CD4-positive, alpha-beta T cell (primary cell): ENCODE results near the gene PRTN3. TPM values are rescaled to one million over a fixed set of nuclear protein-coding genes. Genes with fewer than 3 reads are reported as not detected.

Source experiments
- ATAC-seq: fragments of 200-7000 bp; cut with Tn5 transposase; one replicate; pipeline ENCODE4 v1.10.0; 2022; ENCODE audit warnings: mild to moderate bottlenecking; ENCODE audit not compliant: poor library complexity
- CTCF ChIA-PET: fragments of 350-600 bp; sonication (Branson Sonifier 250); formaldehyde crosslinking; loops from one replicate; lab custom pipeline; 2021; ENCODE audit warnings: antibody characterized with exemption, inconsistent platforms; lab: Charles Lee
- POLR2A ChIA-PET: fragments of 350-600 bp; sonication (Branson Sonifier 250); formaldehyde crosslinking; loops from one replicate; lab custom pipeline; 2021; ENCODE audit warnings: antibody characterized with exemption, inconsistent platforms; lab: Charles Lee
- DNase-seq, 14 experiments: peaks; one replicate each; pipeline ENCODE4 v3.0.0-alpha.2; 2013 to 2020; ENCODE audit warnings: mixed read lengths in 2 of 14
- H3K27ac ChIP-seq, 2 donors: one replicate each; pipeline versions ENCODE4 v1.5.1 to v1.7.0; 2013; ENCODE audit warnings: low read length in 2 of 2, low read depth in 1 of 2, mild to moderate bottlenecking in 1 of 2
- H3K27me3 ChIP-seq, 2 experiments: 1 replicate in 1 of 2; 2 replicates in 1 of 2; pipeline versions ENCODE4 v1.6.1 to v1.7.0; 2013; ENCODE audit warnings: low read length in 2 of 2, control low read depth in 1 of 2, mild to moderate bottlenecking in 1 of 2, moderate library complexity in 1 of 2; ENCODE audit not compliant: insufficient read depth in 2 of 2, control insufficient read depth in 1 of 2
- H3K36me3 ChIP-seq: one replicate; pipeline ENCODE4 v1.6.1; 2013; ENCODE audit warnings: low read length, control low read depth; ENCODE audit not compliant: insufficient read depth
- H3K4me1 ChIP-seq: one replicate; pipeline ENCODE4 v1.6.1; 2013; ENCODE audit warnings: low read length, control low read depth; ENCODE audit not compliant: insufficient read depth
- H3K4me3 ChIP-seq: one replicate; pipeline ENCODE4 v1.5.1; 2013; ENCODE audit warnings: mild to moderate bottlenecking, low read length, moderate library complexity
- H3K9me3 ChIP-seq, 2 experiments: 1 replicate in 1 of 2; 2 replicates in 1 of 2; pipeline versions ENCODE4 v1.6.1 to v1.7.0; 2013; ENCODE audit warnings: low read length in 2 of 2, mild to moderate bottlenecking in 2 of 2, control low read depth in 1 of 2, moderate library complexity in 1 of 2; ENCODE audit not compliant: control insufficient read depth in 1 of 2, insufficient read depth in 1 of 2
- H3K27ac Mint-ChIP-seq: one replicate; pipeline ENCODE4 v1.8.0; 2020; ENCODE audit warnings: mixed read lengths
- H3K27me3 Mint-ChIP-seq: one replicate; pipeline ENCODE4 v1.8.0; 2021; ENCODE audit warnings: mixed read lengths
- H3K36me3 Mint-ChIP-seq: one replicate; pipeline ENCODE4 v1.8.0; 2021; ENCODE audit warnings: low read depth, mixed read lengths
- H3K4me1 Mint-ChIP-seq: one replicate; pipeline ENCODE4 v1.8.0; 2021; ENCODE audit warnings: low read depth, mixed read lengths
- H3K4me3 Mint-ChIP-seq: one replicate; pipeline ENCODE4 v1.8.0; 2020; ENCODE audit warnings: mild to moderate bottlenecking, mixed read lengths
- H3K9me3 Mint-ChIP-seq: one replicate; pipeline ENCODE4 v1.8.0; 2020; ENCODE audit warnings: mixed read lengths
- CTCF ChIP-seq: fragments of 200-600 bp; IDR thresholded peaks from one replicate; pipeline ENCODE4 v1.8.0; 2022; ENCODE audit warnings: antibody characterized with exemption, mild to moderate bottlenecking
- intact Hi-C, 2 experiments: fragments of 100-400 bp; cut with DNase I in 1 of 2; cut with micrococcal nuclease in 1 of 2; formaldehyde crosslinking; loops; one replicate each; pipeline versions ENCODE4 v1.15.1 to v1.9.0; 2023 to 2025; cut with DNase I, micrococcal nuclease
- total RNA-seq, 174 experiments: library from RNA in 2 of 174; stranded (reverse) in 2 of 174; gene quantifications; one replicate each; pipeline ENCODE4 v1.2.3 and lab custom pipeline; 2021 to 2026

PRTN3 gene
- total RNA-seq, 2 experiments from 2014 or later = not detected

- peaks cover 44% of the 10 kb centered on the region for H3K36me3 Mint-ChIP-seq
- CTCF ChIA-PET = interaction anchor here (0.7 to 2.3 kb wide), 6 partner anchors 9 to 28 kb away, joined by 3 to 12 read pairs (median 4); no protein-coding TSS in a partner anchor
- intact Hi-C loops = loop anchor here (2.0 kb wide), 2 partner anchors 20 to 30 kb away; no protein-coding TSS in a partner anchor
- no peaks in the 10 kb centered on the region for H3K9me3 Mint-ChIP-seq
- Histone ChIP-seq H3K27me3 (no peaks in the 10 kb centered on the region), H3K36me3 (peaks cover 36% of the 10 kb centered on the region), H3K9me3 (no peaks in the 10 kb centered on the region), H3K4me3 (peak overlapping the region; percentile 69), H3K27ac (peak overlapping the region; percentile 58 to 92), H3K4me1 (peaks cover 25% of the 10 kb centered on the region)
- POLR2A ChIA-PET = interaction anchor here (0.6 to 7.0 kb wide), 25 partner anchors 10 to 381 kb away, joined by 3 to 183 read pairs (median 4); partner anchors contain the start of genes ABCA7, CIRBP, KISS1R and PTBP1
- peak overlapping the region; percentile 84 for H3K4me3 Mint-ChIP-seq
- DNase-seq (peak in 1 of 14 experiments; percentile 52), ATAC-seq (no peak)
- peak overlapping the region; percentile 98 for H3K27ac Mint-ChIP-seq
- TF ChIP-seq CTCF = no peak
- peaks cover 3% of the 10 kb centered on the region for H3K27me3 Mint-ChIP-seq
- H3K4me1 Mint-ChIP-seq = peaks cover 25% of the 10 kb centered on the region
Observed at GRCh38 chr19:892243-892893, 51.6 kb downstream of the PRTN3 start.

GRCh38 chr19:892894-893689 lies 52.3 kb downstream of the PRTN3 start, which contains the start of the genes MED16 and RNU6-9:
TSS of gene MED16 (minus strand) at chr19:893187. CDS start at chr19:891131, 2,056 bp downstream.
TSS of gene RNU6-9 (plus strand) at chr19:893484.
- intact Hi-C loops = loop anchor here (1.0 to 2.0 kb wide), 4 partner anchors 16 to 30 kb away; partner anchors contain the start of gene R3HDM4 (in 1 of the 2)
- DNase-seq (peak; percentile 81 to 97 (median 89)), ATAC-seq (peak; percentile 90)
- peaks cover 25% of the 10 kb centered on the region for H3K4me1 ChIP-seq
- H3K27ac ChIP-seq = peak within 1 kb of the TSS; percentile 92
- Mint-ChIP-seq H3K27ac (peak within 1 kb of the TSS; percentile 98), H3K9me3 (no peaks in the 10 kb centered on the region), H3K36me3 (peaks cover 50% of the 10 kb centered on the region), H3K4me1 (peaks cover 25% of the 10 kb centered on the region), H3K27me3 (peaks cover 3% of the 10 kb centered on the region), H3K4me3 (peak within 1 kb of the TSS; percentile 93)
- H3K9me3 ChIP-seq = no peaks in the 10 kb centered on the region
- peaks cover 40% of the 10 kb centered on the region for H3K36me3 ChIP-seq
- peak within 1 kb of the TSS; percentile 69 for H3K4me3 ChIP-seq
- CTCF ChIA-PET = interaction anchor here (0.7 to 2.3 kb wide), 9 partner anchors 9 to 36 kb away, joined by 3 to 12 read pairs (median 3); no protein-coding TSS in a partner anchor
- no peaks in the 10 kb centered on the region for H3K27me3 ChIP-seq
- POLR2A ChIA-PET = interaction anchor here (0.6 to 7.0 kb wide), 28 partner anchors 11 to 382 kb away, joined by 3 to 183 read pairs (median 4); partner anchors contain the start of genes ABCA7, CIRBP, KISS1R and PTBP1
- no peak for TF ChIP-seq CTCF

GRCh38 chr19:896434-896833 lies 55.6 kb downstream of the PRTN3 start:
- H3K27me3 Mint-ChIP-seq = peaks cover 3% of the 10 kb centered on the region
- ChIA-PET POLR2A (interaction anchor here (1.4 to 7.0 kb wide), 4 partner anchors 10 to 33 kb away, joined by 4 to 183 read pairs (median 6); partner anchors contain the start of gene KISS1R), CTCF (no interaction called here)
- DNase-seq (no peak), ATAC-seq (no peak)
- no peaks in the 10 kb centered on the region for H3K9me3 Mint-ChIP-seq
- H3K4me3 Mint-ChIP-seq = no peak overlapping the region
- intact Hi-C loops = no loop called here
- Histone ChIP-seq H3K27me3 (no peaks in the 10 kb centered on the region), H3K4me3 (no peak overlapping the region), H3K9me3 (no peaks in the 10 kb centered on the region), H3K4me1 (peaks cover 36% of the 10 kb centered on the region), H3K36me3 (peaks cover 42% of the 10 kb centered on the region), H3K27ac (no peak overlapping the region)
- H3K36me3 Mint-ChIP-seq = peaks cover 50% of the 10 kb centered on the region
- peaks cover 33% of the 10 kb centered on the region for H3K4me1 Mint-ChIP-seq
- H3K27ac Mint-ChIP-seq = peak overlapping the region; percentile 98
- no peak for TF ChIP-seq CTCF
